ENCODE measurements around the gene SNRNP25.
A peak's percentile ranks its signal among the peaks of the same experiment; 100 is the strongest.

Gene SNRNP25

GRCh38 chr16:74747-75334 is 21.2 kb downstream of the SNRNP25 start:
- Histone ChIP-seq H3K27ac (ENCODE audit: low read length) (no peak overlapping the region), H3K4me2 (ENCODE audit: insufficient read depth, low read length) (no peak overlapping the region), H3K4me1 (ENCODE audit: insufficient read depth, low read length) (peaks cover 39% of the 10 kb centered on the region), H3K36me3 (ENCODE audit: insufficient read depth, low read length) (peaks cover 9% of the 10 kb centered on the region; the same call in 1 of the 2 replicates), H3K79me2 (ENCODE audit: insufficient read depth, low read length) (peaks cover 9% of the 10 kb centered on the region; the same call in 1 of the 2 replicates), H3K9ac (ENCODE audit: low read depth, low read length) (no peak overlapping the region), H3K27me3 (ENCODE audit: insufficient read depth, low read length, poor library complexity) (no peaks in the 10 kb centered on the region), H3K9me3 (ENCODE audit: insufficient read depth, low read length, severe bottlenecking) (no peaks in the 10 kb centered on the region), H4K20me1 (ENCODE audit: insufficient read depth, low read length) (peaks cover 5% of the 10 kb centered on the region), H3K4me3 (ENCODE audit: low read depth in 1 of 2, low read length in 2 of 2) (no peak overlapping the region), H2AFZ (ENCODE audit: low read depth, low read length) (no peak overlapping the region)
- ATAC-seq (ENCODE audit: insufficient read depth, low read depth): no peak
- TF ChIP-seq EZH2 (IDR thresholded peaks at IDR 0.05; ENCODE audit: borderline replicate concordance, low read depth, low read length, severe bottlenecking) (no peak), CTCF (IDR thresholded peaks at IDR 0.05; ENCODE audit: borderline replicate concordance, extremely low read depth, low read length, poor library complexity, severe bottlenecking) (no peak)
- DNase-seq: no peak

- Histone ChIP-seq H3K36me3 (ENCODE audit: insufficient read depth, low read length) (peaks cover 13% of the 10 kb centered on the region; the same call in 1 of the 2 replicates), H3K27ac (ENCODE audit: low read length) (peak overlapping the region; percentile 50), H3K4me2 (ENCODE audit: insufficient read depth, low read length) (peak overlapping the region; percentile 96), H3K9me3 (ENCODE audit: insufficient read depth, low read length, severe bottlenecking) (no peaks in the 10 kb centered on the region), H3K9ac (ENCODE audit: low read depth, low read length) (no peak overlapping the region), H4K20me1 (ENCODE audit: insufficient read depth, low read length) (peaks cover 6% of the 10 kb centered on the region), H3K79me2 (ENCODE audit: insufficient read depth, low read length) (peaks cover 9% of the 10 kb centered on the region; the same call in 1 of the 2 replicates), H2AFZ (ENCODE audit: low read depth, low read length) (no peak overlapping the region), H3K4me3 (ENCODE audit: low read depth in 1 of 2, low read length in 2 of 2) (no peak overlapping the region), H3K27me3 (ENCODE audit: insufficient read depth, low read length, poor library complexity) (no peaks in the 10 kb centered on the region), H3K4me1 (ENCODE audit: insufficient read depth, low read length) (peaks cover 39% of the 10 kb centered on the region)
- TF ChIP-seq EZH2 (IDR thresholded peaks at IDR 0.05; ENCODE audit: borderline replicate concordance, low read depth, low read length, severe bottlenecking): no peak
- TF ChIP-seq CTCF (IDR thresholded peaks at IDR 0.05; ENCODE audit: borderline replicate concordance, extremely low read depth, low read length, poor library complexity, severe bottlenecking): peak; percentile 70
- peak; percentile 88 for DNase-seq
- ATAC-seq (ENCODE audit: insufficient read depth, low read depth): peak; percentile 70
Observed at GRCh38 chr16:75580-76501, 22.2 kb downstream of the SNRNP25 start.

GRCh38 chr16:76535-77272 is 23.1 kb downstream of the SNRNP25 start:
- peak; percentile 43 for DNase-seq
- peaks cover 39% of the 10 kb centered on the region for H3K4me1 ChIP-seq (ENCODE audit: insufficient read depth, low read length)
- no peak overlapping the region for H2AFZ ChIP-seq (ENCODE audit: low read depth, low read length)
- H4K20me1 ChIP-seq (ENCODE audit: insufficient read depth, low read length): peaks cover 9% of the 10 kb centered on the region
- peak overlapping the region in 1 of 2 experiments; percentile 89; a peak in 3 of 4 replicates for H3K4me3 ChIP-seq (ENCODE audit: low read depth in 1 of 2, low read length in 2 of 2)
- peak overlapping the region; percentile 84 for H3K9ac ChIP-seq (ENCODE audit: low read depth, low read length)
- peaks cover 13% of the 10 kb centered on the region; the same call in 1 of the 2 replicates for H3K36me3 ChIP-seq (ENCODE audit: insufficient read depth, low read length)
- peak overlapping the region; percentile 96 for H3K4me2 ChIP-seq (ENCODE audit: insufficient read depth, low read length)
- H3K9me3 ChIP-seq (ENCODE audit: insufficient read depth, low read length, severe bottlenecking): no peaks in the 10 kb centered on the region
- peaks cover 9% of the 10 kb centered on the region; the same call in 1 of the 2 replicates for H3K79me2 ChIP-seq (ENCODE audit: insufficient read depth, low read length)
- ATAC-seq (ENCODE audit: insufficient read depth, low read depth): no peak
- no peaks in the 10 kb centered on the region for H3K27me3 ChIP-seq (ENCODE audit: insufficient read depth, low read length, poor library complexity)
- no peak overlapping the region for H3K27ac ChIP-seq (ENCODE audit: low read length)
- TF ChIP-seq EZH2 (IDR thresholded peaks at IDR 0.05; ENCODE audit: borderline replicate concordance, low read depth, low read length, severe bottlenecking) (no peak), CTCF (IDR thresholded peaks at IDR 0.05; ENCODE audit: borderline replicate concordance, extremely low read depth, low read length, poor library complexity, severe bottlenecking) (no peak)
